Measurements from ENCODE around the gene SLC11A2.

GRCh38 chr12:50934371-50934851 lies 91.8 kb downstream of the SLC11A2 start:
- no peak for TF ChIP-seq CTCF (IDR thresholded peaks at IDR 0.05; ENCODE audit: low read depth, low read length)
- TF ChIP-seq MYC (IDR thresholded peaks at IDR 0.05; ENCODE audit: low read depth, low read length), result no peak
